ENCODE data around the gene ZSCAN10.

The ZSCAN10 gene

GRCh38 chr16:3059041-3059722, 39.9 kb downstream of the ZSCAN10 start:
- TF ChIP-seq FOXP2 (optimal IDR thresholded peaks at IDR 0.05; ENCODE audit: borderline replicate concordance, extremely low read depth, extremely low read length, insufficient read depth) (peak; percentile 50), REST (IDR thresholded peaks at IDR 0.05; ENCODE audit: insufficient read depth in 1 of 2, low read depth in 2 of 2, low read length in 2 of 2) (no peak)

GRCh38 chr16:3058139-3059030, 40.7 kb downstream of the ZSCAN10 start:
- TF ChIP-seq POLR2AphosphoS5 (IDR thresholded peaks at IDR 0.05; ENCODE audit: low read depth, low read length), result no peak
- no peak for TF ChIP-seq REST (IDR thresholded peaks at IDR 0.05; ENCODE audit: insufficient read depth in 1 of 2, low read depth in 2 of 2, low read length in 2 of 2)
- TF ChIP-seq FOXP2 (optimal IDR thresholded peaks at IDR 0.05; ENCODE audit: borderline replicate concordance, extremely low read depth, extremely low read length, insufficient read depth), result no peak
- TF ChIP-seq SIN3A (IDR thresholded peaks at IDR 0.05; ENCODE audit: borderline replicate concordance, insufficient read depth, low read length), result no peak

- TF ChIP-seq SIN3A (IDR thresholded peaks at IDR 0.05; ENCODE audit: borderline replicate concordance, insufficient read depth, low read length), result no peak
- TF ChIP-seq POLR2AphosphoS5 (IDR thresholded peaks at IDR 0.05; ENCODE audit: low read depth, low read length), result no peak
- no peak for TF ChIP-seq REST (IDR thresholded peaks at IDR 0.05; ENCODE audit: insufficient read depth in 1 of 2, low read depth in 2 of 2, low read length in 2 of 2)
- TF ChIP-seq FOXP2 (optimal IDR thresholded peaks at IDR 0.05; ENCODE audit: borderline replicate concordance, extremely low read depth, extremely low read length, insufficient read depth), result no peak
Observed at GRCh38 chr16:3057181-3058138, 41.6 kb downstream of the ZSCAN10 start.

- TF ChIP-seq SIN3A (IDR thresholded peaks at IDR 0.05; ENCODE audit: borderline replicate concordance, insufficient read depth, low read length) (no peak), FOXP2 (optimal IDR thresholded peaks at IDR 0.05; ENCODE audit: borderline replicate concordance, extremely low read depth, extremely low read length, insufficient read depth) (no peak), TAF1 (IDR thresholded peaks at IDR 0.05; ENCODE audit: borderline replicate concordance, insufficient read depth, low read length) (no peak), REST (IDR thresholded peaks at IDR 0.05; ENCODE audit: insufficient read depth in 1 of 2, low read depth in 2 of 2, low read length in 2 of 2) (no peak), POLR2AphosphoS5 (IDR thresholded peaks at IDR 0.05; ENCODE audit: low read depth, low read length) (no peak)
Observed at GRCh38 chr16:3056336-3057180, 42.5 kb downstream of the ZSCAN10 start.

Data from PFSK-1 (cell line).